Neutrophil (primary cell): Measurements from ENCODE around the gene ZNF423.

Experiments used
- H3K27ac ChIP-seq: fragments of 200-600 bp; sonication (generic); 2 replicates; pipeline ENCODE4 v1.5.1; 2016; ENCODE audit warnings: mild to moderate bottlenecking, moderate library complexity
- H3K27me3 ChIP-seq: fragments of 200-600 bp; sonication (generic); 2 replicates; pipeline ENCODE4 v1.6.0; 2016; ENCODE audit warnings: mild to moderate bottlenecking
- H3K36me3 ChIP-seq: fragments of 200-600 bp; sonication (generic); 2 replicates; pipeline ENCODE4 v1.5.1; 2017
- H3K4me1 ChIP-seq, 2 experiments: fragments of 200-600 bp in 1 of 2; sonication (generic) in 1 of 2; 1 replicate in 1 of 2; 2 replicates in 1 of 2; pipeline versions ENCODE4 v1.5.1 to v1.6.1; 2013 to 2016; ENCODE audit warnings: low read depth in 1 of 2, low read length in 1 of 2, mild to moderate bottlenecking in 1 of 2, moderate library complexity in 1 of 2; ENCODE audit not compliant: control insufficient read depth in 1 of 2, insufficient read depth in 1 of 2
- H3K4me3 ChIP-seq, 2 experiments: fragments of 200-600 bp in 1 of 2; sonication (generic) in 1 of 2; 1 replicate in 1 of 2; 2 replicates in 1 of 2; pipeline ENCODE4 v1.5.1; 2013 to 2016; ENCODE audit warnings: low read depth in 1 of 2, low read length in 1 of 2, mild to moderate bottlenecking in 1 of 2, moderate library complexity in 1 of 2
- H3K9me3 ChIP-seq: fragments of 200-600 bp; sonication (generic); 2 replicates; pipeline ENCODE4 v1.5.1; 2016
- CTCF ChIP-seq: fragments of 200-600 bp; sonication (generic); IDR thresholded peaks from 2 replicates; pipeline ENCODE4 v1.5.1; 2016; ENCODE audit warnings: antibody characterized with exemption

Gene ZNF423

GRCh38 chr16:49640581-49640980 lies 215.3 kb downstream of the ZNF423 start:
- Histone ChIP-seq H3K36me3 (no peaks in the 10 kb centered on the region), H3K27me3 (no peaks in the 10 kb centered on the region)

GRCh38 chr16:49639739-49640431 lies 216.0 kb downstream of the ZNF423 start:
- Histone ChIP-seq H3K36me3 (no peaks in the 10 kb centered on the region), H3K4me3 (no peak overlapping the region), H3K27ac (no peak overlapping the region), H3K9me3 (no peaks in the 10 kb centered on the region), H3K27me3 (no peaks in the 10 kb centered on the region), H3K4me1 (no peaks in the 10 kb centered on the region)
- no peak for TF ChIP-seq CTCF

More at GRCh38 chr16:49640581-49640980, 215.3 kb downstream of the ZNF423 start:
- Histone ChIP-seq H3K27ac (no peak overlapping the region), H3K9me3 (no peaks in the 10 kb centered on the region), H3K4me3 (no peak overlapping the region), H3K4me1 (no peaks in the 10 kb centered on the region)
- no peak for TF ChIP-seq CTCF

- no peak overlapping the region for H3K27ac ChIP-seq
- no peaks in the 10 kb centered on the region for H3K4me1 ChIP-seq
- H3K9me3 ChIP-seq = no peaks in the 10 kb centered on the region
- no peak overlapping the region for H3K4me3 ChIP-seq
- H3K27me3 ChIP-seq = no peaks in the 10 kb centered on the region
- H3K36me3 ChIP-seq = no peaks in the 10 kb centered on the region
- TF ChIP-seq CTCF = no peak
These were observed 217.0 kb downstream of the ZNF423 start for GRCh38 chr16:49638673-49639610.

GRCh38 chr16:49637933-49638672 lies 217.8 kb downstream of the ZNF423 start:
- H3K4me1 ChIP-seq = no peaks in the 10 kb centered on the region
- H3K36me3 ChIP-seq = no peaks in the 10 kb centered on the region
- no peaks in the 10 kb centered on the region for H3K27me3 ChIP-seq
- H3K4me3 ChIP-seq = no peak overlapping the region
- no peaks in the 10 kb centered on the region for H3K9me3 ChIP-seq
- no peak overlapping the region for H3K27ac ChIP-seq
- TF ChIP-seq CTCF = no peak

GRCh38 chr16:49637511-49637910 lies 218.4 kb downstream of the ZNF423 start:
- no peaks in the 10 kb centered on the region for H3K27me3 ChIP-seq
- H3K27ac ChIP-seq = no peak overlapping the region
- H3K9me3 ChIP-seq = no peaks in the 10 kb centered on the region
- H3K4me1 ChIP-seq = no peaks in the 10 kb centered on the region
- no peak overlapping the region for H3K4me3 ChIP-seq
- H3K36me3 ChIP-seq = no peaks in the 10 kb centered on the region
- TF ChIP-seq CTCF = no peak
